Fibroblast of pulmonary artery (primary cell): ENCODE results near the gene PPP1R15A.
"Not testable (repeated sequence)": the region's sequence is repeated elsewhere in the genome, so short reads cannot be mapped to it uniquely, and the experiment has no call there.

Source experiments
- DNase-seq: peaks from one replicate; pipeline ENCODE4 v3.0.0-alpha.2; 2010; ENCODE audit warnings: low read depth
- H3K4me3 ChIP-seq: replicated peaks from 2 replicates; pipeline ENCODE4 v1.5.1; 2011; ENCODE audit warnings: low read depth, mild to moderate bottlenecking, control low read depth, low read length, moderate library complexity
- TF ChIP-seq, protein P1 (sequence below): IDR thresholded peaks from 2 replicates; pipeline ENCODE4 v1.5.1; 2011; ENCODE audit warnings: mild to moderate bottlenecking, control low read depth, low read length, inconsistent platforms; ENCODE audit errors: missing control alignments

The PPP1R15A gene

DNA sequence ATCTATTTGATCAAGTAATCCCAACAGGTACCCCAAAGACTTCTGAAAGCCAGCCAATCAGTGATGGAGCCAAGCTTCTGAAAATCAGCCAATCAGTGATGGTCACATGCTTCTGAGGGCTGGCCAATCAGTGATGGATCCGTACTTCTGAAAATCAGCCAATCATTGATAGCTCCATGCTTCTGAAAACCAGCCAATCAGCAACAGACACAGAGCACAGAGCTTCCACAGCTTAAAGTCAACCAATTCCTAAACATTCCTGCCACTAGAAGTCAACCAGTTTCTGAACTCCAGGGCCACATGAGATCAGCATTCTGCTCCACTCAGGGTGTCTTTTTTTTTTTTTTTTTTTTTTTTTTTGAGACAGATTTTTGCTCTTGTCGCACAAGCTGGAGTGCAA, 27.7 kb upstream of the PPP1R15A start:
- TF ChIP-seq, protein P1, sequence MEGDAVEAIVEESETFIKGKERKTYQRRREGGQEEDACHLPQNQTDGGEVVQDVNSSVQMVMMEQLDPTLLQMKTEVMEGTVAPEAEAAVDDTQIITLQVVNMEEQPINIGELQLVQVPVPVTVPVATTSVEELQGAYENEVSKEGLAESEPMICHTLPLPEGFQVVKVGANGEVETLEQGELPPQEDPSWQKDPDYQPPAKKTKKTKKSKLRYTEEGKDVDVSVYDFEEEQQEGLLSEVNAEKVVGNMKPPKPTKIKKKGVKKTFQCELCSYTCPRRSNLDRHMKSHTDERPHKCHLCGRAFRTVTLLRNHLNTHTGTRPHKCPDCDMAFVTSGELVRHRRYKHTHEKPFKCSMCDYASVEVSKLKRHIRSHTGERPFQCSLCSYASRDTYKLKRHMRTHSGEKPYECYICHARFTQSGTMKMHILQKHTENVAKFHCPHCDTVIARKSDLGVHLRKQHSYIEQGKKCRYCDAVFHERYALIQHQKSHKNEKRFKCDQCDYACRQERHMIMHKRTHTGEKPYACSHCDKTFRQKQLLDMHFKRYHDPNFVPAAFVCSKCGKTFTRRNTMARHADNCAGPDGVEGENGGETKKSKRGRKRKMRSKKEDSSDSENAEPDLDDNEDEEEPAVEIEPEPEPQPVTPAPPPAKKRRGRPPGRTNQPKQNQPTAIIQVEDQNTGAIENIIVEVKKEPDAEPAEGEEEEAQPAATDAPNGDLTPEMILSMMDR: peak; percentile 18
- DNase-seq: peak; percentile 60
- H3K4me3 ChIP-seq: no peak overlapping the region

DNA sequence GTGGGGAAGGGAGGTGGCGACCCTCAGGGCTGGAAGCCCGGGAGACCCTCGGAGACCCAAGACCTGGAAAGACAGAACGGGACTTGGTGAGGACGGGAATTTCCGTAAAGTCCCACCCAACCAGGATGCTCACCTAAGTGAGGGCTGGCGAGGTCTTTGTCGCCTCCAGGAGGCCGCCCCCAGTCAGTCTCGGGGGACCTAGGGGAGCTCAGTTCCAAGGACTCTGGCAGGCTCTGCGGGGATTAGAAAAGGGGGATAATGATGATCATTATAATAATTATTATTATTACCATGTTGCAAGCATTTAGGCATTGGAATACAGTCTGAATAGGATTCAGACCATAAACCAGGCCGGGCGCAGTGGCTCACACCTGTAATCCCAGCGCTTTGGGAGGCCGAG, 26.8 kb upstream of the PPP1R15A start:
- no peak for DNase-seq
- H3K4me3 ChIP-seq: no peak overlapping the region
- TF ChIP-seq, protein P1: no peak

DNA sequence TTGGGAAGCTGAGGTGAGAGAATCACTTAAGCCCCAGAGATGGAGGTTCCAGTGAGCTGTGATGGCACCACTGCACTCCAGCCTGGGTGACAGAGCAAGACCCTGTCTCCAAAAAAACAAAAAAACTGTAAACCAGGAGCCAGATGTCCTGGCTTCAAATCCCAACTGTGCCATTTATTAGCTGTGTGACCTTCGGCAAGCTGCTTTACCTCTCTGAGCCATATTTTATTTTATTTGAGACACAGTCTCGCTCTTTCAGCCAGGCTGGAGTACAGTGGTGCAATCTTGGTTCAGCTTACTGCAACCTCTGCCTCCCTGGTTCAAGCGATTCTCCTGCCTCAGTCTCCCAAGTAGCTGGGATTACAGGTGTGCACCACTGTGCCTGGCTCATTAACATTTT, 25.6 kb upstream of the PPP1R15A start:
- not testable (repeated sequence) for H3K4me3 ChIP-seq, DNase-seq

DNA sequence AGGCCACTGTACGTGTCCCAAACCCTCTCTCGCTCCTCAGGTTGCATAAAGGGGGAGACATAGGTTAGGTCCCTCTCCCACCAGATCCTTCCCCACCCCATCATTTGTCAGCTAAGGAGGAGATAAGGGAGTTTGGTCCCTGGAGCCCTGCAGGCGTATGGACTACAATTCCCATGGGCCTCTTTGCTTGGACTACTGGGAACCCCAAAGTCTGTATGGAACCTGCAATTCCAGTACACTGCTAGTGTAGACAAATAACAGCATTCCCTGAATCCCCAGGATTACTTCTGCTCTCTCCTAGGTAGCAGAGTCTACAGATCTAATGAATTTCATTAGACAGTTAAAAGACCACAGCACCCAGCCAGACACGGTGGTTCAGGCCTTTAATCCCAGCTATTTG, 19.9 kb upstream of the PPP1R15A start:
- TF ChIP-seq, protein P1: no peak
- DNase-seq: no peak
- H3K4me3 ChIP-seq: no peak overlapping the region

DNA sequence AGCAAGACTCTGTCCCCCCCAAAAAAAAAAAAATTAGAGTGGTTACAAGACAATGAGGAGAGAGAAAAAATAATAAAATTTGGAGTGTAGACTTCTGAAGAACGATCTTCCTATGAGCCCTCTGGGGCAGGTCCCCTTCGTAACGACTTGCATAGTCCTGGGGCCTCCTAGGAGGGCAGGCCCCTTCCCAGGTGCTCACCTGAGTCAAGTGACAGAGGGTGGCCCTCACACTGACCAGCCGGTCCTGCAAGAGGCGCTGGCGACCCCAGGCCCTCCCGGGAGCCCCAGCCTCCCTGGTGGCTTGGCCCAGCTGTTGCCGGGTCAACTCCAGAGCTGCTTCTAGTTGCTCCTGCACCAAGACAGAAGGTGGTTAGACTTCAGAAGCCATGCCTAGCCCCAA, 18.7 kb upstream of the PPP1R15A start:
- H3K4me3 ChIP-seq: no peak overlapping the region
- TF ChIP-seq, protein P1: no peak
- DNase-seq: no peak

DNA sequence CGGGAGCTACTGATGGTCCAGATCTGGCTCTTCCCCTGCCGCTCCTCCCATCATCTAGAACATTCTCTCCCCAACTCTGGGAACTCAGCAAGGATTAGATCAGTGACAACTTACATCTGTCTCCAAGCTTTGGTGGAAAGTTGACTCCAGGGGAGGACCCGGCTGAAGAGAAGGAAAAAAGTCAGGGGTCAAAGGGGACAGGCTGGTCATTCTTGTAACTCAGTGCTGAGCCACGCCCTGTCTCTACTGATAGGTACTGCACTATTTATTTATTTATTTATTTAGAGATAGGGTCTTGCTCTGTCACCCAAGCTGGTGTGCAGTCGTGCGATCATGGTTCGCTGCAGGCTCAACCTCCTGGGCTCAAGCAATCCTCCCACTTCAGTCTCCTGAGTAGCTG, 18.1 kb upstream of the PPP1R15A start:
- no peak for DNase-seq
- TF ChIP-seq, protein P1: no peak
- no peak overlapping the region for H3K4me3 ChIP-seq

DNA sequence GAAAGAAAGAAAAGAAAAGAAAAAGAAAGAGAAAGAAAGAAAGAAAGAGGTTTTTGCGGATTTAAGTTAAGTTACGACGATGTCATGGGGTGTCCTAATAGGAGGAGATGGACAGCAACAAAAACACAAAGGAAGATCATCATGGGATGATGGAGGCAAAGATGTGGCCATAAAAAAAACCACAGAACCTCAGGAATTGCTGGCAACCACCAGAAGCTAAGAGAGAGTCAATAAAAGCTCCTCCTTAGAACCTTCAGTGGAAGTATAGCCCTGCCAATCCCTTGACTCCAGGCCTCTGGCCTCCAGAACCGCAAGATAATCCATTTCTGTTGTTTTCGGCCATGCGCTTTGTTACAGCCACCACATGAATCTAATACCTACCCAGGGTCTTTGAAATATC, 15.3 kb upstream of the PPP1R15A start:
- no peak for DNase-seq
- no peak overlapping the region for H3K4me3 ChIP-seq
- TF ChIP-seq, protein P1: no peak
